Measurements from ENCODE around the gene APOBEC3C.
"Not testable (repeated sequence)": the region's sequence is repeated elsewhere in the genome, so short reads cannot be mapped to it uniquely, and the experiment has no call there.

The APOBEC3C gene

GRCh38 chr22:39066442-39067276, 52.6 kb downstream of the APOBEC3C start:
- not testable (repeated sequence) for DNase-seq (ENCODE audit: low spot score)

DNA sequence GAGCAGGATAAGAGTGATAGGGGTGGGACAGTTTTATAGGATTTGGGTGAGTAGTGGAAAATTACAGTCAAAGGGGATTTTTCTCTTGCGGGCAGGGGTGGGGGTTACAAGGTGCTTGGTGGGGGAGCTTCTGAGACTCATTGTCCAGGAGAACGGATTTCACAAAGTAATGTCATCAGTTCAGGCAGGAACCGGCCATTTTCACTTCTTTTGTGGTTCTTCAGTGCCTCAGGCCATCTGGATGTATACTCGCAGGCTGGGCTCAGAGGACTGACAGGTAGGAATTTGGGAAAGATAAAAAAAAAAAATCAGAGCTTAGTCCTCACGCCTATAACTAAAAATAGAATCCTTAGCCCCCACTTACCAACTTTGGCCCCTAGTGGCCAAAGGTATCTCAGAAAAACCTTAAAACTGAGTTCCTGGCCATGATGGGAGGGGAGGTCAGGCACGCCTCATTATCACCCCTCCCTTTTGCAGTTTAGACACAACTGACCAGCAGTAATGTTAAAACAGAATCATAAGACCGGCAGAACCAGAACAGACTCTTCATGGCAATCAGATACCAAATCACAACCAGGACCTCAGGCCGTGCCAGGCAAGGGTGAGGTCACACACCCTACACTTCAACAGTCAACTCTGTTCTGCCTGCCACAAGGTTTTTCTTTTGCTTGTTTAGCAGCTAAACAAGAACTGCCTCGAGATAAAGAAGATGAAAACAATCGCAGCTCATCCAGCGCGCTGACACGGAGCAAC, 54.2 kb downstream of the APOBEC3C start:
- no peak for DNase-seq (ENCODE audit: low spot score)

Data from COLO829 (cell line).